ENCODE data around the gene HAUS3.
"Not testable (repeated sequence)": the region's sequence is repeated elsewhere in the genome, so short reads cannot be mapped to it uniquely, and the experiment has no call there.

HAUS3 gene

GRCh38 chr4:2275044-2275397 lies 33.1 kb upstream of the HAUS3 start:
- not testable (repeated sequence) for DNase-seq

GRCh38 chr4:2274320-2275043 lies 32.6 kb upstream of the HAUS3 start:
- no peak for DNase-seq

DNA sequence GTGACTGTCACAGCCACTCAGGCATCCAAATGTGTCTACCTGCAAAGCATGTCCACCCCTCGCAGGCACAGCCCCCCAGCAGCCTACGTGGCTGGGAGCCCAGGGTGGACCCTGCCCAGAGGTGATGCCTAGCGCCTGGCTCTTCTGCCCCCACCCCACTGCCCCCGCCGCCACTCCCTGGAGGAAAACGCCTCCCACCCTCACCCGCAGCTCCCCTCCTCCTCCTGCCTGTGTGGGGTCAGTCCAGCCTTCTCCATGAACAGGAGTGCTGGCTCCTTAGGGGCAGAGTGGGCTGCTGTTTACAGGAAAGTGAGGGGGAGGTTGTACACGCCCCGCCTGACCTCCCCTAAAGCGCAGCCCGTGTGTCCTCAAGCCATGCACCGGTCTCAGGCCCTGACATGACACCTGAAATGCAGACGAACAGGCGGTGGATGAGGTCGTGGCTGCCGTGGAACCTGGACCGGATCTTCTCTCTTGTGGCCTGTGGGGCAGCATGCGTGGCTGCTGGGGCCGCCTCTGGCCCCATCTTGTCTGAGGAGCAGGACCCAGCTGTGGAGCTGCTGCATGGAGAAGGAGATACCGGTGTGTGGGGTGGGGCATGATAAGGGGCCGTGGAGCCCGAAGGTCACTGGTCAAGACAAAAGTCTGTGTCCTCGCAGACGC lies 31.9 kb upstream of the HAUS3 start:
- DNase-seq: no peak

- no peak for DNase-seq
Measured at GRCh38 chr4:2273221-2273620, 31.3 kb upstream of the HAUS3 start.

- DNase-seq: no peak
Measured at GRCh38 chr4:2272828-2273120, 30.9 kb upstream of the HAUS3 start.

- no peak for DNase-seq
Measured at GRCh38 chr4:2272026-2272827, 30.3 kb upstream of the HAUS3 start.

- DNase-seq: no peak
Measured at GRCh38 chr4:2271279-2272025, 29.5 kb upstream of the HAUS3 start.

- no peak for DNase-seq
Measured at GRCh38 chr4:2270341-2271165, 28.6 kb upstream of the HAUS3 start.

- DNase-seq: no peak
Measured at GRCh38 chr4:2269618-2270163, 27.8 kb upstream of the HAUS3 start.

DNA sequence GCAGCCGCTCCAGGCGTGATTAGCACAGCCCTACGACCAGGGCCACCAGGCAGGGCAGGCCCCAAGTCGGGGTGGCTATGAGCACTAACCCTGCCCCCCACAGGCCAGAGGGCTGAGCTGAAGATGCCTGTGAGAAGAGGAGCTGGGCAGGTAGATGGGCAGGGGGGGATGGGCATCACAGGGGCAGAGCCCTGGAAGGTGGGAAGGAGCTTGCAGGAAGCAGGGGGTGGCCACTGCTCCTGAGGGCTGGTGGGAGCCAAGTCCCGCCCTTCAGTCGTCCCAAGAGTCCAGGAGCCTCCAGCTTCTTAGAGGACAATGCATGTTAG lies 27.2 kb upstream of the HAUS3 start:
- DNase-seq: no peak

DNA sequence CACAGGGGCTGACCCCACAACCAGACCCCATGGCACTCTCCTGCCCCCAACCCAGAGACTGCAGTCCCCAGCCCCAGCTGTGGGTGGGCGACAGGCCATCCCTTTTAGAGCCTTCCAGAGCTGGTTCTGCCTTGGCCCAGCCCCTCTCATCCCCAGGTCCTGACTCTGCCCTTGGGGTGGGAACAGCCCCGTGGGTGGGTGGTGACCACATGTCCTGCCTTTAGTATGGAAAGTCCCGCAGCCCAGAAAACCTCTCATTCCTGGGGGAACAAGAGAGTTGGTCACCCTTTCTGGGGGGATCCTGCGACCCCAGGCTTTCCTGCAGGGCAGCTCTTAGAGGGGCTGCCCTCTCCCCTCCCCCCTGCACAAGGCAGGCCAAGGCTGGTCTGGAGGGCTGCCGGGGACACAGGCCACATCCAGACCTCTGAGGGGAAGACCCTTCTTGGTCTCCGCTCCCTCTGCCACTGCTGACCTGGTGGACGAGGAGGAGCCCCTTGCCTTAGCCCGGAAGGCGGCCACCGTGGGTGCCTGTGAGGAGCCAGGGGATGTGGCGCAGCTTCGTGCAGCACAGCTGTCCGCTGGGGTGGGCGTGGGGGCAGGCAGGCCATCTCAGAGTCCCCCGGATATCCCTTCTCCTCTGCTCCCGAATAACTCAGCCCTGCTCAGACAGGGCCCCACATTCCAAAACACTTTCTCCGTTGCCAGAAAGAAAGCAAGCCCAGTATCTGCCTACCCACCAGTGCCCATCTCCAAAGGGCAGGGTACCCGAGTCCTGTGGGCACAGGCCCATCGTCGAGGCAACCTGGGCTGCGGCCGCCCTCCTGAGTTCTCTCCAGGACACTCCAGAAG lies 26.7 kb upstream of the HAUS3 start:
- DNase-seq: no peak

GRCh38 chr4:2267841-2268240 lies 25.9 kb upstream of the HAUS3 start:
- DNase-seq: no peak

- DNase-seq: no peak
Measured at GRCh38 chr4:2267320-2267811, 25.4 kb upstream of the HAUS3 start.

DNA sequence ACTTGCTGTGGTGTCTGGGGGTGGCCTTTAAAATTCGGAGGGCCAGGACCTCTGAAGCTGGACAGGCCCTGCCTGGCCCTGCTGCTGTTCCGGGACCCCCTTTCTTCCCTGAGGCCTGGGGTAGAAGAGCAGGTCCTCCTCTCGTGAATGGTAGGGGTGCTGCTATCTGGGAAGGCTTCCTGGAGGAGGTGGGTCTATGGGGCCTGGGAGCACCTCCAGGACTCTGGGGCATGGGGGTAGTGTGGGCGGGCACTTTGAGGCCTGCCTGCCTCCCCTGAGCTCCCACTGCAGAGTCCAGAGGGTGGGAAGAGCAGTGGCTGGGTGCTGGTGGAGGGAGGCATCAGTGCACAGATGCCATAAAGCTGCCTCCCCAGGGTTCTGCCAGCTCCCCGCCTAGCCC lies 24.9 kb upstream of the HAUS3 start:
- DNase-seq: no peak

GRCh38 chr4:2266181-2266580 lies 24.3 kb upstream of the HAUS3 start:
- DNase-seq: no peak

- DNase-seq: no peak
Measured at GRCh38 chr4:2265113-2266110, 23.5 kb upstream of the HAUS3 start.

- no peak for DNase-seq
Measured at GRCh38 chr4:2264481-2265041, 22.6 kb upstream of the HAUS3 start.

DNA sequence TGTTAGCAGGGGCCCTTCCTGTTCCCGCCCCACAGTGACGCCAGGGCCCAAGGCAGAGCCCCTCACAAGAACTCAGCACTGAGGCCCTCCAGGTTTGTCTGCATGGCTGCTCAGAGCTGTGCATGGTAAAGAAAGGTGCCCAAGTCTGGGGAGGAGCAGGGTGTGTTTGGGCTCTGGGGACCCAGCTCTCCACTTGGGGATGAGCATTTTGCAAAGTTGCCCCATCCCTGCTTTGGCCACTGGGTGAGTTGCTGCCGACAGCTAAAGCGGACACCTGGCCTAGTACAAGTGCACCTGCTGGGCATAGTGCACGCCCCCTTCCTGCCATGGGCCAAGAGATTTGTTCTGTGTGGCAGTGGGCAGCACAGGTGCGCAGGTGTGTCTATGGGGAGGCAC lies 22.0 kb upstream of the HAUS3 start:
- DNase-seq: no peak

DNA sequence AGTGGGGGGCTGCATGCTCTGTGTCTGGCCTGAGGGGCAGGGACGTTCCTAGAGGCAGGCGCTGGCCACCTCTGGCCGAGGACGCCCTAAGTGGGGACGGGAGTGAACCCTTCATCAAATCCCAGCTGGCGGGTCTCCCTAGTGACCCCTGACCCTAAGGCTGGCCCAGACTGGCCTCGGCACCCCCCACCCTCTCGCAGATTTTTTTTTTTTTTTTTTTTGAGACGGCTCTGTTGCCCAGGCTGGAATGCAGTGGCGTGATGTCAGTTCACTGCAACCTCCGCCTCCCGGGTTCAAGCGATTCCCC lies 21.0 kb upstream of the HAUS3 start:
- DNase-seq: no peak

Measured in activated CD4-positive, alpha-beta T cell treated with anti-CD3 and anti-CD28 coated beads, Interleukin-10, Interleukin-2, amounts not matched to agents 100 ng/mL and 50 ng/mL, durations not matched to agents 16 hours and 8 hours (primary cell).